Endothelial cell (in vitro differentiated cells): ENCODE data around the gene IL1RAPL1. TPM values are rescaled to one million over a fixed set of nuclear protein-coding genes. Genes with fewer than 3 reads are reported as not detected.

Experiments
- DNase-seq: peaks from one replicate; pipeline ENCODE4 v3.0.0; 2021; ENCODE audit warnings: low spot score
- H3K27ac Mint-ChIP-seq: one replicate; pipeline ENCODE4 v1.8.0; 2021; ENCODE audit warnings: mixed read lengths, inconsistent platforms; ENCODE audit not compliant: unreplicated experiment
- H3K27me3 Mint-ChIP-seq: one replicate; pipeline ENCODE4 v1.8.0; 2021; ENCODE audit warnings: mild to moderate bottlenecking, moderate library complexity, mixed read lengths, inconsistent platforms; ENCODE audit not compliant: unreplicated experiment
- H3K36me3 Mint-ChIP-seq: one replicate; pipeline ENCODE4 v1.8.0; 2021; ENCODE audit warnings: mild to moderate bottlenecking, low read depth, mixed read lengths, inconsistent platforms; ENCODE audit not compliant: unreplicated experiment
- H3K4me1 Mint-ChIP-seq: one replicate; pipeline ENCODE4 v1.8.0; 2021; ENCODE audit warnings: mild to moderate bottlenecking, mixed read lengths, inconsistent platforms; ENCODE audit not compliant: unreplicated experiment
- H3K4me3 Mint-ChIP-seq: one replicate; pipeline ENCODE4 v1.8.0; 2021; ENCODE audit warnings: mild to moderate bottlenecking, mixed read lengths, inconsistent platforms; ENCODE audit not compliant: unreplicated experiment
- H3K9me3 Mint-ChIP-seq: one replicate; pipeline ENCODE4 v1.8.0; 2021; ENCODE audit warnings: mixed read lengths, inconsistent platforms; ENCODE audit not compliant: unreplicated experiment
- total RNA-seq: library from RNA; stranded (reverse); fragmentation: NEBNext Ultra II Directional; extraction: Animal tissue kit (Norgen Biotek cat#: 25700); gene quantifications from one replicate; pipeline ENCODE4 v1.2.1, GENCODE V29; 2021; ENCODE audit not compliant: unreplicated experiment
- TF ChIP-seq, protein P1 (sequence below): fragments of 200-600 bp; sonication (generic); IDR thresholded peaks from one replicate; pipeline ENCODE4 v1.5.0; 2021; ENCODE audit warnings: antibody characterized with exemption; ENCODE audit not compliant: unreplicated experiment

The IL1RAPL1 gene
- total RNA-seq, 1 donor from 2014 or later = 0.18 TPM

DNA sequence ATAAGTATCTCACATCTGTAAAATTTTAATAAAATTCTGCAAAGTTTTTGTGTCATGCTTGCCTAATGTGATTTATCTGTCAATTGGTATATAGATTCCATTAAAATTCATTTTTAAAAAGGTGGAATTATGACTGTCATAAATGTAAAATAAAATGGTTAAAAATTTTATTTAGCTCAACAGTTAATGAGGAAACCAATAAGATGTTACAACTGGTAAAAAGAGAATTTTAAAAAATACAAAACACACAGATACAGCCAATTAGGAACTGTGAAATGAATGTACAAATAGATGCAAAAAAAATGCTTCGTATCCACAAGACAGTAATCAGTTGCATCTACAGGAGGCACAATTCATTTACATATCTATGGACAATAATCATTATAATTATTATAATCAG is 297.6 kb downstream of the IL1RAPL1 start:
- no peak for DNase-seq
- H3K4me3 Mint-ChIP-seq = no peak overlapping the region
- H3K36me3 Mint-ChIP-seq = no peaks in the 10 kb centered on the region
- no peak overlapping the region for H3K27ac Mint-ChIP-seq
- TF ChIP-seq, protein P1, sequence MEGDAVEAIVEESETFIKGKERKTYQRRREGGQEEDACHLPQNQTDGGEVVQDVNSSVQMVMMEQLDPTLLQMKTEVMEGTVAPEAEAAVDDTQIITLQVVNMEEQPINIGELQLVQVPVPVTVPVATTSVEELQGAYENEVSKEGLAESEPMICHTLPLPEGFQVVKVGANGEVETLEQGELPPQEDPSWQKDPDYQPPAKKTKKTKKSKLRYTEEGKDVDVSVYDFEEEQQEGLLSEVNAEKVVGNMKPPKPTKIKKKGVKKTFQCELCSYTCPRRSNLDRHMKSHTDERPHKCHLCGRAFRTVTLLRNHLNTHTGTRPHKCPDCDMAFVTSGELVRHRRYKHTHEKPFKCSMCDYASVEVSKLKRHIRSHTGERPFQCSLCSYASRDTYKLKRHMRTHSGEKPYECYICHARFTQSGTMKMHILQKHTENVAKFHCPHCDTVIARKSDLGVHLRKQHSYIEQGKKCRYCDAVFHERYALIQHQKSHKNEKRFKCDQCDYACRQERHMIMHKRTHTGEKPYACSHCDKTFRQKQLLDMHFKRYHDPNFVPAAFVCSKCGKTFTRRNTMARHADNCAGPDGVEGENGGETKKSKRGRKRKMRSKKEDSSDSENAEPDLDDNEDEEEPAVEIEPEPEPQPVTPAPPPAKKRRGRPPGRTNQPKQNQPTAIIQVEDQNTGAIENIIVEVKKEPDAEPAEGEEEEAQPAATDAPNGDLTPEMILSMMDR = no peak
- H3K9me3 Mint-ChIP-seq = no peaks in the 10 kb centered on the region
- H3K4me1 Mint-ChIP-seq = no peaks in the 10 kb centered on the region
- H3K27me3 Mint-ChIP-seq = no peaks in the 10 kb centered on the region

DNA sequence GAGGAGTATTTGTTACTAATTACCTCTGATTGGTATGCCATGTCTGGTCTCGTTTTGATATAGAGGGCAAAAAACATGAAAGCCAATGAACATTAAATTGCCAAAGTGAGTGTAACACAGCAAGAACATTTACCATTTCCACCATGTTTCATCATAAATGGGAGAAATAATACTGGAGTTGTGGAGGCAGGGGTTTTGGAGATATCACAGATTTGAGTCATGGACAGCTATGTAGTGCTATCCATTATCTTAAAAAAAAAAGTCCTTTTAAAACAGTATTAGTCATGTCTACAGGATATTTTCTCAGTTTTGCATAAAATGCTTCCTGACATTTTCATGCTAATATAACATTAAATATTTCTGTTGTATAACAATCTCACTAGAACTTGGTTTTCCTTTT is 301.2 kb downstream of the IL1RAPL1 start:
- TF ChIP-seq, protein P1 = no peak
- no peak overlapping the region for H3K4me3 Mint-ChIP-seq
- no peaks in the 10 kb centered on the region for H3K36me3 Mint-ChIP-seq
- no peak overlapping the region for H3K27ac Mint-ChIP-seq
- H3K9me3 Mint-ChIP-seq = no peaks in the 10 kb centered on the region
- H3K4me1 Mint-ChIP-seq = no peaks in the 10 kb centered on the region
- DNase-seq = no peak
- H3K27me3 Mint-ChIP-seq = no peaks in the 10 kb centered on the region

DNA sequence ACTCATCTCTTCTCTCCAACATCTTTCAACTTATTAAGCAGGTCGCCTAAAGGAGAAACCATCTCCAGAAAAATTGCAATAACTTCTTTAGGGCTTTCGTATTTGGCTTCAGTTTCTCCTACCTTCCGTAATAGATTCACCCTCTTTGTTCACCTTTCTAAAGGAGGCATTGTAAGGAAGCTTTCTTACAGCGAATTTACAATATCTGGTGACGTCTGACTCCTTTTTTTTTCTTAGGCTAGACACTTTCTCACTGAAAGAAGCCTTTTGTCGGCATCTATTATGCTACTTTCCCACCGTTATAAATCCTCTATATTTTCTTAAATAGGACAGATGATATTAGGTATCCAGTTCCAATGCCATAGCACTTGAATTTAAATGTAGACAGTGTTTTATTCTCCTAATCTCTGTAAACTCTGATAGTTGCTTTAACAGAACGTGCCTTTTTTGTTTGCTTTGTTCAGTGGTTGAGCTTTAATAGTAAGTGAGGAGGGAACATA is 302.4 kb downstream of the IL1RAPL1 start:
- Mint-ChIP-seq H3K27ac (no peak overlapping the region), H3K4me3 (no peak overlapping the region), H3K27me3 (no peaks in the 10 kb centered on the region)

DNA sequence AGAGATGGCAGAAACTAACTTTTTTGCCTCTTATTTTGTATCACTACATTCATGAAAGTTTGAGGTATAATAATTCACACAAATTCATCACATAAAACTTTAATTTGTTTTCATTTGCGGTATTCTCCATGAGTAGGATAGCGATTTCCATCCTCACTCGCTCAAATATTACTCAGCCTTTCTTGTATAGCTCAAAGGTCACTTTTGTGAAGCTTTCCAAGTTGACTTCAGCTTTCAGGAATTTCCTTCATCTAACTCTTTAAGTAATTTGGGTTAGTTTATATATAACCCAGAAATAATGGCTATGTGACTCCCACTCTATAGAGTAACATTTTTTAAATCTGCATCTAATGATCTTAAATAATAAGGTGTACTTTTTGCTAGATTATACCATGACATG is 314.4 kb downstream of the IL1RAPL1 start:
- no peaks in the 10 kb centered on the region for H3K36me3 Mint-ChIP-seq
- H3K4me1 Mint-ChIP-seq = no peaks in the 10 kb centered on the region
- H3K27ac Mint-ChIP-seq = no peak overlapping the region
- no peaks in the 10 kb centered on the region for H3K27me3 Mint-ChIP-seq
- no peak overlapping the region for H3K4me3 Mint-ChIP-seq
- no peak for DNase-seq
- TF ChIP-seq, protein P1 = no peak
- H3K9me3 Mint-ChIP-seq = no peaks in the 10 kb centered on the region

More for the DNA sequence above, 302.4 kb downstream of the IL1RAPL1 start:
- TF ChIP-seq, protein P1 = no peak
- Mint-ChIP-seq H3K36me3 (no peaks in the 10 kb centered on the region), H3K4me1 (no peaks in the 10 kb centered on the region), H3K9me3 (no peaks in the 10 kb centered on the region)
- DNase-seq = no peak

DNA sequence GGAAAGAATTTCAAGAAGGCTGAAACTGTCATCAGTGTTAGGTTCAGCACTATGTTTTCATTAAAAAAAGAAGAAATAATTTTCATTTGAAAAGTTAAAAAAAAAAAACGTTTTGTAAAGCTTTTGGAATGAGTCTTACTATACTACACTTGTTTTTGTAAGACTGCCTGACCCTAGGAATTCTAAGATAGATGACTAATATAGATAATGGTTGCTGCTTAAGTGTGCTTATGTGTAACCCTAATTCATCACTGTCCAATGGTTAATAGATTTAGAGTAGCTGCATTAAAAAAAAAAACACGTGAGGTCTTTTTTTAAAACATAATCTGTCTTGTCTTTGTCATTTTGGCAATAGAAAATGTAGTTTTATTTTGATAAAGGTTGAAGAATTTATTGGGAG is 323.2 kb downstream of the IL1RAPL1 start:
- H3K27ac Mint-ChIP-seq = no peak overlapping the region
- H3K9me3 Mint-ChIP-seq = no peaks in the 10 kb centered on the region

More for the DNA sequence above, 323.2 kb downstream of the IL1RAPL1 start:
- no peaks in the 10 kb centered on the region for H3K36me3 Mint-ChIP-seq
- no peaks in the 10 kb centered on the region for H3K4me1 Mint-ChIP-seq
- no peaks in the 10 kb centered on the region for H3K27me3 Mint-ChIP-seq
- TF ChIP-seq, protein P1 = no peak
- H3K4me3 Mint-ChIP-seq = no peak overlapping the region
- DNase-seq = no peak
